NCI-H345 (cell line): ENCODE measurements around the gene CCNI.
"Not testable (repeated sequence)": the region's sequence is repeated elsewhere in the genome, so short reads cannot be mapped to it uniquely, and the experiment has no call there.

Experiments
- DNase-seq: peaks from one replicate; lab custom pipeline; 2025; lab: John Stamatoyannopoulos, UW

The CCNI gene

DNA sequence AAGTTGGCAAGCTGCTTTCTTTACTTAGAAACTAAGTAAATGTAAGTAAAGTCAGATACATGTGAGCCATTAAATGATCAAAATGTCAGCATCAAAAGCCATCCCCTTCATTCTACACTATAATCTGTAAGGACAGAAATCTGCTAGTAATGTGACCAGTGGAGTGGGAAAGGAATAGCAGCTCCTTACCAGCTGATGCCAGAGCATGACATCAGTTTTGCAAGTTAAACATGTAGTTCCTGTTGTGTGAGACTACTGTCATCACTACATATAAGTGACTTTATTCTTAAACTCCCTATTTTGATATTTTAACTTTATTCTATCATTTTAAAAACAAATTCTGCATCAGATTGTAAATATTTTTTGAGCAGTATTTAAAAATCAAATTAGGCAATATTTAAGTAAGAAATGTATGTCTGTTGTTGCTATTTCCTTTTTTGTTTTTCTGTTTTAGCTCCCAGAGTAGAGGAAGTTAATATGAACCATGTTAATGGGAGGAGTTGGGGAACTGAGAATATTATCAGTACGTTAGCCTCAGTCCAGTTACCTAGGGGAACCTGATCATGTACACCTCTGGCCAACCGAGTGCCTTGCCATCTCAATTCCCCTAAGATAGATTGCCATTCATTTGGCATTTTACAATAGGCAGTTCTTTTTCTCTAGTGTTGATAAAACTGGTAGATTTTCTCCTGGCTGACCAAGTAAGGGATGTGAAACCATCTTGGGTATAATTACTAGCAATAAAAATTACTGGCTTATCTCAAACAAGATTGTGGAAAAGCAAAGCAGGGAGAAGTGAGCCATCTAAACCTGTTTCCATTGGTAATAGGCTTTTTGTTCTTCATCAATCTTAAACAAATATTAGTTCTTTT is 34.7 kb downstream of the CCNI start:
- DNase-seq: no peak

DNA sequence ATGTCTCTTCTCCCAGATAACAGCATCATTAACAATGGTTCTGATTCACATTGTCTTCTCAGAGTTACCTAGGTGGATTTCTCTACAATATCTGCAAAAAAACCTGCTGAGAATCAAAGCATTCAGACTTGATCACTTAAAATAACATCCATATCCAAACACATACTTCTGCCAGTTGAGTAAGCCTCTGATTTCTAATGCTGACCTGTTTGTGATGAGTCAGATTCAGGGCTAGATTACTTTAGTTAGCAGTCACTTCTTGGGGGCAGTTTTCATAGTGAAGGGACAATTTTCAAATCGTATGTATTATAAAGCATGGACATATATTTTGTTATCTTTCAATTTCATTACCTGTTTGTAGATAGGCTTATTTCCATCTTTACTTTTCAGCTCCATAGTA is 35.5 kb downstream of the CCNI start:
- no peak for DNase-seq

DNA sequence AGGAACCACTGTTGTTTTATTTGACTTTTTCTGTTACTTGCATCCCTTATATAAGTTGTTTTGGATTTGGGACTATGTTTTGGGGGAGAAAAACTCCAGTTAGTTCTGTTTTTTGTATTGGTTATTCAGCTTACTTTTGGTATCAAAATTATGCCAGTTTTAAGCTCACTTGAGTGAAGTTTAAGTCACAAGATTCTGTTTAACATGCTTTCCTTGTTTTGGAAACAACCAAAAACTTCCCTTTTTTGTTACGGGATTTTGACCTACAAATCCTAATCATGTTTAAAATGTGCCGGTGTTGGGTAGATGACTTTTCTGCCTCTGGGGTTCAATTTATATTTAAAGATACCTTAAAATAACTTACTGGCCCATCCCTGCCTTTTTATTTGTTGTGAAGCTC is 36.0 kb downstream of the CCNI start:
- no peak for DNase-seq

DNA sequence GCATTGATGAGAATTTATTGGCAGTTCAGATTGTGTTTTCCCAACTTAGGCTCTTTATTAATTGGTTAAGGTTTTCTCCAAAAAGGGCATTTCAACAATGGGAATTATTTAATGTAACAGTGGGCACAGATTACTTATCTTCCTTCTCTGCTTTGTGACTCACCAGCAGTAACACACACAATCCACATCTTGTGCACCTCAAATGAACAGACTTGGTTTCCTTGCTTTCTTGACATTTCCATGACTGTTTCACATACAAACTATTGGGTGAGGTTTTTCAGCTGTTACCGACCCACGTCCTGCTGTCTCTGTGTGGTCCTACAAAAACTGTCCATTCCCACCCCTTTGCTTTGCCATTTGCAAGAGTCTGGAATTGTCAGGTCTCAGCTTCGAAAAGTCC is 38.1 kb downstream of the CCNI start:
- DNase-seq: no peak

DNA sequence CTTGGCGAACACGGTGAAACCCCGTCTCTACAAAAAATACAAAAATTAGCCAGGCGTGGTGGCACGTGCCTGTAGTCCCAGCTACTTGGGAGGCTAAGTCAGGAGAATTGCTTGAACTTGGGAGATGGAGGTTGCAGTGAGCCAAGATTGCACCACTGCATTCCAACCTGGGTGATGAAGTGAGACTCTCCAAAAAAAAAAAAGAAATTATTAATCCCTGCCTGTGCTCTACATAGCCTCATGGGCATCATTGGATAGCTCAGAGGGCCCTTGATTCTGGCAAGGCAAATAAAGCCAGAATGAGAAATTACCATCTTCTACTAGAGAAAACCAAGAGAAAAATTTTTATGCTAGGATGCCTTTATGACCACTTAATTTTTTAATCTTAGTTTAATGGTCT is 38.6 kb downstream of the CCNI start:
- not testable (repeated sequence) for DNase-seq

DNA sequence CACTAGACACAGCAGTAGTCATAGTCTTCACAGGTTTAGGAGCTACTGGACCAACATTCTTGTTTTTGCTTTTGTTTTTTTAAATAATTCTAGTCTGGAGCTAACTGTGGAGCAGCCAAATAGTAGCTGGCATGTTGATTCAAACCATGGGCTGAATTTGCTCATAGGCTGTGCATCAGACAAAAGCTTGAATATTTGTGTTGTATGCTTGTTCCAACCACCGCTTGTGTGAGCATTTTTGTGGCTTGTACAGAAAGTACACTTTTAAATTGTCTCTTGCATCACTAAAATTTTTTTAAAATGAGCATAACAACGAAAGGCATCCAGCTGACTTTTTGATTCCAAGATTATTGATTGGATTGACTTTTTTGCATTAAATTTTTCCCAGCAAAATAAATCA is 39.6 kb downstream of the CCNI start:
- DNase-seq: no peak

DNA sequence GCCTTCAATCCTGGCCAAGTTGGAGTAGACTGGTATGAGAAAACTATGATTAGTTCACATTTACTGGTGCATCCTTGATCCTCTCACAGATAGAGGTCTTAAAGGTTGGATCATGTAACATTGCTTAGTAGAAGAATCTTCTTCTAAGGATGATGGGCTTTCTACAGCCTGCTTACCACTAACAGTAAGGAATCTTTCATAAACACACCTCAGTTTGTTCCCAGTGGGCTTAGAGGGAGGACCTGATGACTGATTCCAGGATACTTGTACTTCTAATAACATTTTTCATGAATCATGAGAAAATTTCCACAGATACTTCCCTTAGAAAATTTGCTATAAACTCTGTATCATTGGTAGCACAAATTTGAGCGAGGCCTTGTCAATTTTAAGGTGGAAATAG is 40.6 kb downstream of the CCNI start:
- no peak for DNase-seq

DNA sequence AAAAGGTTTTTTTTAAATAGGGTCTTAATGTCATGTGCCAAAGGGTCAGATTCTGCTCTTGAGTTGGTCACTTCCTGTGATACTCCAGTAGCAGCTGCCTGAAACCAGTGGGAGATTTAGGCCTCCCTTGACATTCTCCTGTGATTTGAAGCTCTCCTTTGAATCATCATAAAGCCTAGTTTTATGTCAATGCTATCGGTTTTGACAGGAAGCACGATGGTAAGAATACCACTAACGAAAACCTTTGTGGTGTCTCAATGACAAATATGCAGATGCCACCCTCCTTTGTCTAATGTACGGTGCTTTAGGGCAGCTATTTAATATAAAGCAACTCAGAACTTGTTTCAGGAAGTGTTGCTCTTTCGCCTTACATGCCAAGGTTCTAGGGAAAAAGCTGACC is 44.2 kb downstream of the CCNI start:
- DNase-seq: no peak

DNA sequence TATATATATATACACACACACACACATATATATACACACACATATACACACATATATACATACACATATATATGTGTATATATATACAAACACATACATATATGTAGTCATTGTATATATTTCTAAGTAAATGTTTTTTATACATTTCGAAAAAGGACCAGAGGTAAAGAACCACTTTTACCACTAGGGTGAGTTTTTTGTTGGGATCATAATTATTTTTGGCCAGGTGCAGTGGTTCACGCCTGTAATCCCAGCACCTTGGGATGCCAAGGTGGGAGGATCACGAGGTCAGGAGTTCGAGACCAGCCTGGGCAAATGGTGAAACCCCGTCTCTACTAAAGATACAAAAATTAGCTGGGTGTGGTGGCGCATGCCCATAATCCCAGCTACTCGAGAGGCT is 46.0 kb downstream of the CCNI start:
- not testable (repeated sequence) for DNase-seq

DNA sequence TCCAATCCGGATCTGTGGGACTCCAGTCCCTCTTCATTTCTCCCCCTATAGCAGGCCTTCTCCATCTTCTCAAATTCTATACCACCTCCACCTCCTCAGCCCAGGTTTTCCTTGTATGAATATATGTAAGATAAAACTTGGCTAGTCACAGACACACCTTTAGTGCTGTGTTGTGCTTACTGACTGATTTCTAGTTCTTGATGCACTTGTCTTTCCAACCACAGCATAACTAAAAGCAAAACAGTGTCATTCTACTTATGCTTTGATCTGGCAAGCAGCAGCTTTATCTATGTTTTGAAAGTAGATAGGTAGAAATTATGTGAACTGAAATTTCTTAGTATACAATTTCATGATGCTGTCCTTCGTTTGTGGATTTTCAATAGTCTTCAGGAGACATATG is 47.5 kb downstream of the CCNI start:
- DNase-seq: no peak

DNA sequence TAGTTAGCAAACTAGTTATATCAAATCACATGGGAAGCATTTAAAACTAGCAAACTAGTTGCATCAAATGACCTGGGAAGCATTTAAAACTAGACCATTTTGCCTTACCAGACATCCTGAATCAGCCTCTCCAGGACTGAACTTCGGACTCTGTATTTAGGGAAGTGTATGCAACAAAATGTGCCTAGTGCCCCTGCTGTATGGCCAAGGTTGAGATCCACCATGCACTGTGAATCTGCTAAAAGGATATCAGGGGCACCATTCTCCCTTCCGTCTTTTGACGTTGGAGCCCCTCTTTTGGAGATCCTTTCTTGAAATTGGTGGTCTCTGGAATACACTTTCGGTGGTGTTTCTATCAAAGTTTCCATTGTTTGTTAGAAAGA is 49.5 kb downstream of the CCNI start:
- DNase-seq: no peak

DNA sequence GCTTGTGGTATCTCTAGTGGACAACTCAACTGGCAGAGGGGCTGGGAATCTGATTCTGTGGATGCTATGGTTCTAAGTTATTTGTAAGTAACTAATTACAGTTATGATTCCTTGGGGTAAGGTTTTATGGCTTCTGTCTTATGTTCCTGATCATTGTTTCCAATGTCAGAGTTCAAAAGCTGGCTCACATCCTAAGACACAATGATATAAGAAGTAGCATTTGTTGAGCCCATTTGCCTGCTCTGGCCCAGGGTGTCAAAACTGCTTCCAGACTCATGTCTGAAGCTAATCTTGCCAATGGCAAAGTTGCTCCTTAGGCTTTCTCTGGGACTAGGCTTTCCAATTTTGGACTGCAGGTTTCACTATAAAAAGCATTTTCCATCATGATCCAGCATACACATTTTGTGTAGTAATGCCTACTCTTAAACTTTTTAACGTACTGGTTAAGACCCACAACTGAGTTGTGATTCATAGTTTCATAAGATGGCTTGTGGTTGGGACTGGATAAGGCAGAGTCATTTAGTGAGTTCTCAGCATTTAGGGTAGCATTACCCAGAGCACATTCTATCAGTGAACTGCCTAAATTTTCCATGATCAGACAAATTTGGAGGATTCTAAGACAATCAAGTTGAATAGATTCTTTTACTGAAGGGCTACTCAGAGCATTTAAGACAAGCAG is 50.0 kb downstream of the CCNI start:
- DNase-seq: no peak

DNA sequence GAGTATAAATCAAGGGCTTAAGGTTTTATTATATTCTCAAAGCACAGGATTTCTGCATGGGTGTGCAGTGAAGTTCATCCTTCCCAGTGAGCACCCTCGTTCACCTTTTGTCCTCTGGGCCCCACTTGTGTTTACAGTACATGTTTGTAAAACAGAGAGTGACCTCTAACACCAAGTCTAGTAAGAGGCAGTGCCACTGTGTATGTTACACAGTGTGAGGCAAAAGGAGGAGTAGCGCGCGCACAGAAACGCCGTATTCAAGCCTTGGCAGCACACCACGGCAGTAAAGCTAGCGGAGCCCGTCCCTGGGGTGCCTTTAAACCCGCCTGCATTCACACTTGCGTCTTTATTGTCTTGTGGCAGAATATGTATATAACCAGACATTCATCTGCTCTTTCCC is 51.9 kb downstream of the CCNI start:
- no peak for DNase-seq

DNA sequence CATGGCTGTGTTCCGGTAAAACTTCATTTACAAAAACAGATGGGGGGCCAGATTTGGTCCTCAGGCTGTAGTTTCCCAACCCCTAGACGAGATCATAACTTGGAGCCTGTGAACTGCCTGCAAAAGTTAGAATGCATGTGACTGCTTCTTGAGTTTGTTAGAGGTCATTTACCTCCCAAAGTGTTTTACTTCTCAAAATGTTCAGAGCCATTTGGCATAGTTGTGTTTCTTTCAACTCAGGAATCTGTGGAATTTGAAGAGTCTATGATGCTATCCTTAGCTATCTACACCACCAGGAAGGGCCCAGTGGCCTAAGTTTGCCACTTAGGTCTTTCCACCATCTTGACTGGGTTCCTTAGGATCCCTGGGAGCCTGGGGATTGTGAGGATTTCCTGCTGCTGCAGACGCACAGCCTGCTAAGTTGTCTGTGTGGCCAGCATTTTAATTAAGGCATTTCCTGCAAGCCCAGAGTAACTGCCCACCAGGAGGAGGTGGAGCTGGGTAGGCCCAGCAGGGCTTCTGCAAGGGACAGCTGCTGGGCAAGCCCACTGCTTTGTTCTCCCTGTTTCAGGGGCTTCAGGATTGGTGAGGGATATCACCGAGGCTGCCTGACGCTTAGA is 53.1 kb downstream of the CCNI start:
- no peak for DNase-seq

DNA sequence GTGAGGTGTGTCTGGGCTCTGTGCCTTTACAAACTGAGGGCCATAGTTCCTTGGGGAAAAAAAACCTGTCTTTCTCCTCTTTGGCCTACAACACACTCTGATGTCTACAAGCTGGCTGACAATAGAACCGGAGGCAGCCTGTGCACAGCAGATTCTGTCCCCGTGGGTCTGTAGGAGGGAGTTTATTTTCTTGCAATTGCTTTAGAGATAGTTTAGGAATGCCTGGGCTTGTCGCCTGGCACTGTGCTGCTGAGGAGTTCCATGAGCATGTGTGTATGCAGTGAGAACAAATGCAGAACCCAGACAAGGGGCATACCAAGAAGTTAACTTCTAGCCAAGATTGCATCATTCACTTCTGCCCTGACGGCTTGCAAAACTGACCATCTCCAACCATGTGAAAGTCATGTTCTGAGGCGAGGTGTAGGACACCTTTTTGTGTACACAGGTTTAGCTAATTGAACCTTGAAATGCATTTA is 54.1 kb downstream of the CCNI start:
- DNase-seq: no peak

DNA sequence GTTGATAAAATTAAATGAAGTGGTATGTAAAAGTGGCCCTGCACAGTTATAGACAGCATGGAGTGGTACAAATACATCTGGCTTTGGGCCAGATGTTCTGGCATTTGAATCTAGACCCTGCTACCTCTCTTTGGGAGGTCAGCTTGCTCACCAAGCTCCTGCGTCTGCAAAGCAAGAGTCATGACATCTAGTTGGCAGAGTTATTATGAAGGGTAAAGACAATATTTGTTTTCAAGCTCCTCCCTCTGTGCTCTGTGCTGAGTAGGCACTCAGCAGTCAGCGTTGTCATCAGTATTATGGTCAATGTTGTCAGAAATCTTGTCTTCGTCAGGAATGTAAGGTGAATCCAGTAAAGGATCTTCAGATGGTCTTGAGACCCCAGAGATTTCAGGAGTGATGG is 55.8 kb downstream of the CCNI start:
- DNase-seq: no peak

DNA sequence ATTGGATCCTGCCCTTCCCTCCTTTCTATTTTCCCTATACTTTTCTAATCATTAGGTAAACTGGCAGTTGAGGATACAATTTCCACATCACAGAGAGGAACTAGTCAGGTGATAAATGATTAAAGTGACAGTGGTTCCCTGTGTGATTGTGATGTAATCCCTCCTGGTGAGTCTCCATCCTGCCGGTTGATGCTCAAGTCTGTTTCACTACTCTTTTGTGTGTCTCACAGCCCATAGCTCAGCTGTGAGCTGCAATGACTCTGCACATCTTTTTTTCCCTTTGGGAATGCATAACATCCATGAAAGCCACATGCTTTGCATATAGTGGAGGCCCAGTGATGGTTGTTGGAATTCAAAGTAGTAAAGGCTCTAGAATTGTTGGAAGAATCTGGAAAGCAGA is 60.4 kb downstream of the CCNI start:
- no peak for DNase-seq

DNA sequence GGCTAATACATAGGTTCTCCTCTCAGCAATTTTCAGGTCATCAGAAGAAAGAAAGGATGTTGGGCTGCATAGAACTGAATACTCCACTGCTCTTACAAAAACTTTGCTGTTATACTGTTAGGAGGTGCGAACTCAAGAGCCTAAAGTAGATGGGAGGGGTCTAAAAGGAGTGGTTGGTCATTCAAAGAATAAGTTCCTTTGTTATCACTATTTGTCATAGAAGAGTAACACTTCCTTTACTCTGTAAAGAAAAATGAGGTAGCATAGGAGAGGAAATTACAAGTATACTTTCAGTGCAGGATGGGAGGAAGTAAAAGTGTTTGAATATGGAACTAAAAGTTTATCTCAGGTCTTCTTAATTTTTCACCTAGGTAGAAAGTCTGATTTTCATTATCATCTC is 61.5 kb downstream of the CCNI start:
- no peak for DNase-seq

DNA sequence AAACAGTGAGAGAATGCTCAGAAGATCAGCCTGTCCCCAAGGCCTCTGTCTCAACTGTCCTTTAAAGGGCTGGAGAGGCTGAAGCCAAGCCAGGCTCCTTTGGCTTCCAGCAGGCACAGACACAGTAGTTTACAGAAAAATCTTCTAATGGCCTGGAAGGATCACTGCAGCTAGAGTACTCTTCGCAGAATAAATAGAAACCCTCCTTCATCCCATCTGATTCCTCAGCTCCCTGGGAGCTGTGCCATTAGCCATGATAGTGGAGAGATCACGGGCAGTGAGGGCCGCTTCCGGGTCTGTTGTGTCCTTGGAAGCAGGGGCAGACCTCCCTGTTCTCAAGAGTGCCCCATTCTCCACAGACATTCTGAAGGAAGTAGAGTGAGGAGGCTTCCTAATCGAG is 63.1 kb downstream of the CCNI start:
- no peak for DNase-seq

DNA sequence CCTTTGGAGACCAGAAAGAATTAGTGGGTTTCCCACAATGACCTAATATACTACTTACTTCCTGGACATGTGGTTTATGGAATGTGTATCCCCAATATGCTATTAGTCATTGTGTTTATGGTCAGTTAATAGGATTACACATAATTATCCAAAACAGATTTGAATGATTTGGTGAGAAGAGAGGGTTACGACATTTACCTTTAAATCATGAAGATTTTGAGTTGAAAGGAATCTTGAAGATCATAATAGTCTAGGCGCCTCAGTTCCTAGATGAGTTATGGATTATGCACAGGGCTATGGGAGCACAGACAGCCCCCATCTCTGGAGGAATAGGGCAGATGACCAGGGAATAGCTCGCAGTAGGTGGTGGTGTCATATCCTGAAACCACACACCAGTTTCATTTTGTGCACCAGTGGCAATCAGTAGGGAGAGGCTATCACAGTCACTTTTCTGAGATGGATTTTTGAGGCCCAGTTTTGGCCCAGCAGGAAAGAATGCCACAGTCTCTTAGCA is 64.9 kb downstream of the CCNI start:
- DNase-seq: no peak

DNA sequence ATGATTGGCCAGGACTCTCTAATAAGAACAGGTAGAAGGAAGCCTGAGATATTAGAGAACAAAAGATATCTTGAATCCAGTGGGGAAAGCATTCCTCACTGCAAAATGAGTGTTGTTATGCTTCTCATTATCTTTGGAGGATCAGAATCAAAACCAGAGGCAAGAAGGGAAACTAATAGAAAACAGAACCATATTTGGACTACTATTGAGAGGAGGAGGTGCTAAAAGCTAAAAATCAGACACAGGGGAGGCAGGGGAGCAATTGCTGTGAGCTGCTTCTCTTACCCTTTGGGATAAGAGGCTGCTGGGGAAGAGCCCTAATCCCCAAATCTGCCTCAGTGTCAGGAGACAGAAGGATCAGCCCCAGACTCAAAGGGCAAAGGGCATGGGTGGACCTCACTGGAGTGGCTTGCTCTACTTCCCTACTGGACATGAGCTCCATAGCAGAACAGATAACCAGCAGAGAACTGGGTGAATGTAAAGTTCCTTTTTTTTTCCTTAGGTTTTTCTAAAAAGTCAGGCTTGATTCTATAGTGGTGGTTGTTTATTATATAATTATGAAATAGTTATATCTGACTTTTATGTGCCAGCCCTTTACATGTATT is 66.2 kb downstream of the CCNI start:
- no peak for DNase-seq
